Measurements from ENCODE around the gene HOATZ.

DNA sequence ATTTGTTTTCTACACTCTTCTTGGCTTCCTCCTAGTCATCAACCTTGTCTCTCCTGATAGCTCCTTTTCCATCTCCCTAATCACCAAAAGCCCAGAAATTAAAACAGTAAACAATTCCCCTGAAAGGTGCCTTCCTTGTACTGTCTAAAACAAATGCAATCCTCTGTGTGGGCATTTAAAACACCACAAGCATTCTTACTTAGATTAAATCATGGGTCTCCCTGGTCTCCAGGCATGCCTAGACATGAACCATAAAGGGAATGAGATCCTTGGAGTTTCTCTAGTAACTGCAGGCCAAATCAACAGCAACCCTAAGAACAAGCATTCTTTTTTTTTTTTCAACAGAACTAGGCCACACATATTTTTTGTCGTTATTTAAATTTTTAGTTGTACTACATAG lies 4.3 kb upstream of the HOATZ start:
- TF ChIP-seq EZH2 (IDR thresholded peaks at IDR 0.05) (no peak), POLR2A (IDR thresholded peaks at IDR 0.05; ENCODE audit: borderline replicate concordance, extremely low read depth, insufficient read depth, insufficient read length) (no peak)
- TF ChIP-seq, protein P1, sequence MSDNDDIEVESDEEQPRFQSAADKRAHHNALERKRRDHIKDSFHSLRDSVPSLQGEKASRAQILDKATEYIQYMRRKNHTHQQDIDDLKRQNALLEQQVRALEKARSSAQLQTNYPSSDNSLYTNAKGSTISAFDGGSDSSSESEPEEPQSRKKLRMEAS (IDR thresholded peaks at IDR 0.05) = no peak
